Epithelial cell of prostate (primary cell): Measurements from ENCODE around the gene KRCC1.
"Not testable (repeated sequence)": the region's sequence is repeated elsewhere in the genome, so short reads cannot be mapped to it uniquely, and the experiment has no call there.

Experiments
- DNase-seq: peaks from one replicate; pipeline ENCODE4 v3.0.0-alpha.2; 2011; ENCODE audit warnings: low read depth, low spot score
- H3K27ac ChIP-seq: fragments of 450-650 bp; 2 replicates; pipeline ENCODE4 v1.5.1; 2017; ENCODE audit warnings: mild to moderate bottlenecking

The KRCC1 gene

GRCh38 chr2:88048541-88048940 lies 7.0 kb downstream of the KRCC1 start:
- no peak overlapping the region for H3K27ac ChIP-seq
- no peak for DNase-seq

GRCh38 chr2:88045561-88045960 lies 10.0 kb downstream of the KRCC1 start:
- DNase-seq, H3K27ac ChIP-seq: not testable (repeated sequence)

GRCh38 chr2:88042476-88042875 lies 13.1 kb downstream of the KRCC1 start:
- peak overlapping the region; percentile 39 for H3K27ac ChIP-seq
- DNase-seq = no peak

GRCh38 chr2:88038263-88039105 lies 17.1 kb downstream of the KRCC1 start:
- H3K27ac ChIP-seq = peak overlapping the region; percentile 81
- DNase-seq = peak; percentile 59

GRCh38 chr2:88036606-88037005 lies 19.0 kb downstream of the KRCC1 start:
- H3K27ac ChIP-seq = peak overlapping the region; percentile 36
- DNase-seq = no peak

GRCh38 chr2:88036182-88036581 lies 19.4 kb downstream of the KRCC1 start:
- peak overlapping the region; percentile 36 for H3K27ac ChIP-seq
- no peak for DNase-seq

GRCh38 chr2:88032070-88032702 lies 23.4 kb downstream of the KRCC1 start:
- no peak overlapping the region for H3K27ac ChIP-seq
- no peak for DNase-seq

GRCh38 chr2:88028931-88029330 lies 26.7 kb downstream of the KRCC1 start:
- H3K27ac ChIP-seq = no peak overlapping the region
- DNase-seq = no peak

- no peak for DNase-seq
- no peak overlapping the region for H3K27ac ChIP-seq
Measured at GRCh38 chr2:88027697-88028389, 27.7 kb downstream of the KRCC1 start.

GRCh38 chr2:88024509-88024908 lies 31.1 kb downstream of the KRCC1 start:
- DNase-seq = no peak
- no peak overlapping the region for H3K27ac ChIP-seq

GRCh38 chr2:88022669-88022921 lies 33.0 kb downstream of the KRCC1 start:
- DNase-seq = no peak
- H3K27ac ChIP-seq = no peak overlapping the region

- no peak for DNase-seq
- no peak overlapping the region for H3K27ac ChIP-seq
Measured at GRCh38 chr2:88019985-88020384, 35.6 kb downstream of the KRCC1 start.

GRCh38 chr2:88018909-88019308 lies 36.7 kb downstream of the KRCC1 start:
- no peak for DNase-seq
- no peak overlapping the region for H3K27ac ChIP-seq

GRCh38 chr2:88018077-88018805 lies 37.3 kb downstream of the KRCC1 start:
- not testable (repeated sequence) for H3K27ac ChIP-seq, DNase-seq

- not testable (repeated sequence) for DNase-seq, H3K27ac ChIP-seq
Measured at GRCh38 chr2:88017780-88018038, 37.9 kb downstream of the KRCC1 start.

GRCh38 chr2:88016960-88017779 lies 38.4 kb downstream of the KRCC1 start:
- DNase-seq = no peak
- peak overlapping the region; percentile 71 for H3K27ac ChIP-seq

GRCh38 chr2:88016086-88016959 lies 39.3 kb downstream of the KRCC1 start, which contains the start of gene RNU2-63P:
Gene RNU2-63P, minus strand, starts transcription at chr2:88016547.
- H3K27ac ChIP-seq = peak within 1 kb of the TSS; percentile 71

GRCh38 chr2:88011011-88011410 lies 44.6 kb downstream of the KRCC1 start:
- H3K27ac ChIP-seq = no peak overlapping the region
- DNase-seq = no peak

More at GRCh38 chr2:88016086-88016959, 39.3 kb downstream of the KRCC1 start, which contains the start of gene RNU2-63P:
- DNase-seq = peak; percentile 84

- no peak overlapping the region for H3K27ac ChIP-seq
- no peak for DNase-seq
Measured at GRCh38 chr2:88010136-88010535, 45.4 kb downstream of the KRCC1 start.
